Measurements from ENCODE around the gene WASF3.

WASF3 gene

DNA sequence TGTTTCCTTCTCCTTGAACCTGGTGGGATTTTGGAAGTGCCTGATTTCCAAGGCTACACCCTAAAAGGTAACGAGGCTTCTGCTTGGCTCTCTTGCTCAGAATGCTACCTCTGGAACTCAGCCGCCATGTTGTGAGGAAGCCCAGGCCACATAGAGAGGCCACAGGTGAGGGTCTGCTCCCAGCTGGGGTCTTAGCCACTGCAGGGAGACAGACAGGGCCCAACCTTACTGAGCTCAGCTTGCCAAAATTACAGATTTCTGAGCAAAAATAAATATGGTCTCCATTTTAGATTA is 141.7 kb downstream of the WASF3 start:
- H3K27ac ChIP-seq = no peak overlapping the region
- H3K4me1 ChIP-seq (ENCODE audit: control insufficient read depth in 1 of 2, insufficient read depth in 1 of 2, low read depth in 1 of 2, low read length in 1 of 2) = no peaks in the 10 kb centered on the region
- no peaks in the 10 kb centered on the region for H3K27me3 ChIP-seq
- no peaks in the 10 kb centered on the region for H3K9me3 ChIP-seq
- no peak overlapping the region for H3K4me3 ChIP-seq (ENCODE audit: low read depth in 1 of 2, low read length in 1 of 2)
- H3K36me3 ChIP-seq = no peaks in the 10 kb centered on the region
- TF ChIP-seq, protein P1, sequence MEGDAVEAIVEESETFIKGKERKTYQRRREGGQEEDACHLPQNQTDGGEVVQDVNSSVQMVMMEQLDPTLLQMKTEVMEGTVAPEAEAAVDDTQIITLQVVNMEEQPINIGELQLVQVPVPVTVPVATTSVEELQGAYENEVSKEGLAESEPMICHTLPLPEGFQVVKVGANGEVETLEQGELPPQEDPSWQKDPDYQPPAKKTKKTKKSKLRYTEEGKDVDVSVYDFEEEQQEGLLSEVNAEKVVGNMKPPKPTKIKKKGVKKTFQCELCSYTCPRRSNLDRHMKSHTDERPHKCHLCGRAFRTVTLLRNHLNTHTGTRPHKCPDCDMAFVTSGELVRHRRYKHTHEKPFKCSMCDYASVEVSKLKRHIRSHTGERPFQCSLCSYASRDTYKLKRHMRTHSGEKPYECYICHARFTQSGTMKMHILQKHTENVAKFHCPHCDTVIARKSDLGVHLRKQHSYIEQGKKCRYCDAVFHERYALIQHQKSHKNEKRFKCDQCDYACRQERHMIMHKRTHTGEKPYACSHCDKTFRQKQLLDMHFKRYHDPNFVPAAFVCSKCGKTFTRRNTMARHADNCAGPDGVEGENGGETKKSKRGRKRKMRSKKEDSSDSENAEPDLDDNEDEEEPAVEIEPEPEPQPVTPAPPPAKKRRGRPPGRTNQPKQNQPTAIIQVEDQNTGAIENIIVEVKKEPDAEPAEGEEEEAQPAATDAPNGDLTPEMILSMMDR (IDR thresholded peaks at IDR 0.05) = no peak

DNA sequence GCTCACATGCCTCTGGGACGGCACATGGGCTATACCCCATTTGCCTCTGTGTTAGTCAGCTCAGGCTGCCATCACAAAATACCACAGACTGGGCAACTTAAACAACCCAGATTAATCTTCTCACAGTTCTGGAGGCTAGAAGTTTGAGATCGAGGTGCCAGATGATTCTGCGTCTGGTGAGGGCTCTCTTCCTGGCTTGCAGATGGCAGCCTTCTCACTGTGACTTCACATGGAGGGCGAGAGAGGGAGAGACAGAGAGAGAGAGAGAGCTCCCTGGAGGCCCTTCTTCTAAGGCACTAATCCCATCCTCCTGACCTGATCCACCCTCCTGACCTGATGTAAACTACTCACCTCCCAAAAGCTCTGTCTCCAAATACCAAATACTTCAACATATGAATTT is 148.1 kb downstream of the WASF3 start:
- Histone ChIP-seq H3K4me3 (ENCODE audit: low read depth in 1 of 2, low read length in 1 of 2) (no peak overlapping the region), H3K27me3 (no peaks in the 10 kb centered on the region), H3K36me3 (no peaks in the 10 kb centered on the region), H3K9me3 (no peaks in the 10 kb centered on the region), H3K4me1 (ENCODE audit: control insufficient read depth in 1 of 2, insufficient read depth in 1 of 2, low read depth in 1 of 2, low read length in 1 of 2) (no peaks in the 10 kb centered on the region), H3K27ac (no peak overlapping the region)
- TF ChIP-seq, protein P1 (IDR thresholded peaks at IDR 0.05) = no peak

DNA sequence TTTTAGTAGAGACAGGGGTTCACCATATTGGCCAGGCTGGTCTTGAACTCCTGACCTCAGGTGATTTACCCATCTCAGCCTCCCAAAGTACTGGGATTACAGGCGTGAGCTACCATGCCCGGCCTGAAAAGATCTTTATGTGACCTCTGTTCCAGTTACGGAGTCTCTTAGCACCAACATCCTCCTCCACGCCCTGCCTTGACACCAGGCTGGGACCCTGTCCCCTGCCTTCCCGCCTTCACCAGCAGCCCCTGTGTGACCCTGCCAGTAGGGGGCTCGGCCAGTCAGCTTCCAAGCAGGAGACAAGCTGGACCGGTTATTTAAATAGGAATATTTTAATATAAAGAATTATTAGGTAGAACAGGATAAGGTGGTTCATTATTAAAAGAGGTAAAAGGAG is 148.9 kb downstream of the WASF3 start:
- Histone ChIP-seq H3K4me3 (ENCODE audit: low read depth in 1 of 2, low read length in 1 of 2) (no peak overlapping the region), H3K36me3 (no peaks in the 10 kb centered on the region), H3K4me1 (ENCODE audit: control insufficient read depth in 1 of 2, insufficient read depth in 1 of 2, low read depth in 1 of 2, low read length in 1 of 2) (no peaks in the 10 kb centered on the region), H3K27ac (no peak overlapping the region), H3K9me3 (no peaks in the 10 kb centered on the region), H3K27me3 (no peaks in the 10 kb centered on the region)
- TF ChIP-seq, protein P1 (IDR thresholded peaks at IDR 0.05) = no peak

DNA sequence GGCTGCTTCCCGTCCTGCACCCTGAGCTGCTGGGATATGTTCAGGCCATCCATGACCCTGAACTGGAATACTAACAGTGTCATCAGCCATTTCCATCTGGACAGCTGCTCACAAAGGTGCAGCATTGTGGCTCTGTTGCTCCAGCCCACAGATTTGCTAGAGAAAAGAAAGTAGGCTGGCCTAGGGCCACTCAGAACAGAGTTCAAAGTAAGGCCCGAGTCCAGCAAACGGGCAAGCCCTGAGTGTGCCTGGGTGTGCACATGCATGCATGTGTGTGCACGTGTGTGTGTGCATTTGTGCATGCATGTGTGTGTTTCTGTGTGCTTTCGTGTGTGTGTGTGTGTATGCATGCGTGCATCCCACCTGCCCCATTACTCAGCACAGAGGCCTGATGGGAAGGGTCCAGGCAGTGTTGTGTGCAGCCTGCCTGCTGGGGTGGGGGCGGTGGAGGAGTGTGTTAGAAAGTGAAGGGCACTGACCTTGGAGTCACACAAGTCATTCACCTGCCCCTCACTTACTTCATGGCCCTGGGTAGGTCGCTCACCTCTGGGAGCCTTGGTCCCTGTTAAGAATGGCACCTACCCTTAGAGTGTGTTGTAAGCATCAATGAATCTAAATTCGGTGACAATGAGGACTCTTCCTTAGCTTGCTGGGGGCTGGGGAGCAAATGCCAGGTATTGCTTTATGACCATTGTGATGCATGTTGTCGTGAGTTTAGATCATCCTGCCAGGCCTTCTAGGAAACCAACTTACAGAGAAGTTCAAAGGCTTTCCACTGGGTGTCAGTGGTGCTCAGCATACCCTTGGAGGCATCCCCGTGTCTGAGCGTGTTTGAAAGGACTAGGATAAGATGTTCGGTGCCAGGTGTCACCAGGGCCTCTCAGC is 149.9 kb downstream of the WASF3 start:
- Histone ChIP-seq H3K4me3 (ENCODE audit: low read depth in 1 of 2, low read length in 1 of 2) (no peak overlapping the region), H3K4me1 (ENCODE audit: control insufficient read depth in 1 of 2, insufficient read depth in 1 of 2, low read depth in 1 of 2, low read length in 1 of 2) (no peaks in the 10 kb centered on the region)
- TF ChIP-seq, protein P1 (IDR thresholded peaks at IDR 0.05) = no peak

DNA sequence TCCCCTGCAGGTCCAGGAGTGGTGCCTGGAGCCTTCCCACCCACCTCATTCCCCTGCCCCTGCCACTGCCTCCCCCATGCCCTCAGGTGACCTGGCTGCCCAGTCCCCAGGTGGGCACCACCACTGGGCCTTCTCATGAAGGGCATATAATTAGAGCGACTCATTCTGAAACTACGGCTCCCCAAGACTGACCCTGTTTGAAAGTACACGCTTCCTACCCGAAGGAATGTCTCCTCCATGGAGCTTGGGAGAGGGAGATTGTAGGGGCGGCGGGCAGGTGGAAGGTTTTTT is 150.5 kb downstream of the WASF3 start:
- Histone ChIP-seq H3K27ac (no peak overlapping the region), H3K27me3 (no peaks in the 10 kb centered on the region), H3K36me3 (no peaks in the 10 kb centered on the region), H3K4me3 (ENCODE audit: low read depth in 1 of 2, low read length in 1 of 2) (no peak overlapping the region), H3K9me3 (no peaks in the 10 kb centered on the region), H3K4me1 (ENCODE audit: control insufficient read depth in 1 of 2, insufficient read depth in 1 of 2, low read depth in 1 of 2, low read length in 1 of 2) (no peaks in the 10 kb centered on the region)
- TF ChIP-seq, protein P1 (IDR thresholded peaks at IDR 0.05) = no peak

More for the DNA sequence above, 149.9 kb downstream of the WASF3 start:
- Histone ChIP-seq H3K27ac (no peak overlapping the region), H3K36me3 (no peaks in the 10 kb centered on the region), H3K27me3 (no peaks in the 10 kb centered on the region), H3K9me3 (no peaks in the 10 kb centered on the region)
